Measurements from ENCODE around the gene PER3.
A peak's percentile ranks its signal among the peaks of the same experiment; 100 is the strongest.

Gene PER3

GRCh38 chr1:7878027-7878426 is 93.9 kb downstream of the PER3 start:
- no peak for DNase-seq

GRCh38 chr1:7879228-7879627 is 95.1 kb downstream of the PER3 start:
- DNase-seq = no peak

GRCh38 chr1:7884757-7885156 is 100.7 kb downstream of the PER3 start:
- DNase-seq = no peak

- DNase-seq = peak; percentile 20
Measured at GRCh38 chr1:7885513-7886404, 101.7 kb downstream of the PER3 start.

- DNase-seq = no peak
Measured at GRCh38 chr1:7886405-7886745, 102.3 kb downstream of the PER3 start.

- no peak for DNase-seq
Measured at GRCh38 chr1:7888248-7889081, 104.4 kb downstream of the PER3 start.

- DNase-seq = no peak
Measured at GRCh38 chr1:7890853-7891252, 106.8 kb downstream of the PER3 start.

- no peak for DNase-seq
Measured at GRCh38 chr1:7891804-7892203, 107.7 kb downstream of the PER3 start.

GRCh38 chr1:7893529-7894180 is 109.6 kb downstream of the PER3 start:
- no peak for DNase-seq

All from activated CD8-positive, alpha-beta memory T cell treated with anti-CD3 and anti-CD28 coated beads, Interleukin-2, amount 50 U/mL, for 4 hours (primary cell).